Fibroblast of skin of right biceps (primary cell): Measurements from ENCODE around the gene VKORC1L1.
"Not testable (repeated sequence)": the region's sequence is repeated elsewhere in the genome, so short reads cannot be mapped to it uniquely, and the experiment has no call there.

ENCODE experiments used
- DNase-seq: peaks from one replicate; pipeline ENCODE4 v3.0.0-alpha.2; 2013

VKORC1L1 gene

GRCh38 chr7:65888434-65889156 lies 15.7 kb downstream of the VKORC1L1 start:
- DNase-seq, result not testable (repeated sequence)

- not testable (repeated sequence) for DNase-seq
Measured at GRCh38 chr7:65889722-65890121, 16.8 kb downstream of the VKORC1L1 start.

- DNase-seq, result no peak
Measured at GRCh38 chr7:65892161-65892560, 19.3 kb downstream of the VKORC1L1 start.

- no peak for DNase-seq
Measured at GRCh38 chr7:65892835-65893234, 20.0 kb downstream of the VKORC1L1 start.

GRCh38 chr7:65896279-65896870 lies 23.5 kb downstream of the VKORC1L1 start:
- no peak for DNase-seq

GRCh38 chr7:65897289-65897688 lies 24.4 kb downstream of the VKORC1L1 start:
- not testable (repeated sequence) for DNase-seq

GRCh38 chr7:65898677-65899447 lies 26.0 kb downstream of the VKORC1L1 start:
- DNase-seq, result not testable (repeated sequence)

GRCh38 chr7:65902306-65902705 lies 29.4 kb downstream of the VKORC1L1 start:
- DNase-seq, result no peak

GRCh38 chr7:65907501-65908198 lies 34.8 kb downstream of the VKORC1L1 start:
- DNase-seq, result no peak

GRCh38 chr7:65910237-65910636 lies 37.4 kb downstream of the VKORC1L1 start:
- no peak for DNase-seq

- DNase-seq, result no peak
Measured at GRCh38 chr7:65912237-65912636, 39.4 kb downstream of the VKORC1L1 start.

GRCh38 chr7:65915921-65916657 lies 43.2 kb downstream of the VKORC1L1 start:
- DNase-seq, result no peak

GRCh38 chr7:65923316-65923715 lies 50.4 kb downstream of the VKORC1L1 start:
- DNase-seq, result no peak

- no peak for DNase-seq
Measured at GRCh38 chr7:65924193-65924592, 51.3 kb downstream of the VKORC1L1 start.

- DNase-seq, result no peak
Measured at GRCh38 chr7:65925040-65925439, 52.2 kb downstream of the VKORC1L1 start.

- DNase-seq, result no peak
Measured at GRCh38 chr7:65926588-65926987, 53.7 kb downstream of the VKORC1L1 start.

GRCh38 chr7:65927489-65928448 lies 54.9 kb downstream of the VKORC1L1 start:
- DNase-seq, result no peak

GRCh38 chr7:65931685-65932084 lies 58.8 kb downstream of the VKORC1L1 start:
- DNase-seq, result no peak

GRCh38 chr7:65937296-65937695 lies 64.4 kb downstream of the VKORC1L1 start:
- DNase-seq, result no peak

GRCh38 chr7:65938336-65938895 lies 65.5 kb downstream of the VKORC1L1 start:
- peak; percentile 14 for DNase-seq

- not testable (repeated sequence) for DNase-seq
Measured at GRCh38 chr7:65945787-65946186, 72.9 kb downstream of the VKORC1L1 start.
